HEK293 (cell line): ENCODE data around the gene GCFC2.

Experiments
- BCL11B ChIP-seq: fragments of 450-650 bp; formaldehyde crosslinking; IDR thresholded peaks from 2 replicates; pipeline ENCODE4 v1.5.1; 2016; ENCODE audit warnings: low read depth, missing biosample characterization, missing genetic modification characterization
- CTCF ChIP-seq: fragments of 450-650 bp; formaldehyde crosslinking; IDR thresholded peaks from 2 replicates; pipeline ENCODE4 v1.5.1; 2016; ENCODE audit warnings: missing biosample characterization, missing genetic modification characterization
- MYNN ChIP-seq: fragments of 450-650 bp; formaldehyde crosslinking; IDR thresholded peaks from 2 replicates; pipeline ENCODE4 v1.5.1; 2016; ENCODE audit warnings: missing biosample characterization, missing genetic modification characterization, borderline replicate concordance
- ZBTB8A ChIP-seq: fragments of 450-650 bp; formaldehyde crosslinking; IDR thresholded peaks from 2 replicates; pipeline ENCODE4 v1.5.1; 2016; ENCODE audit warnings: missing biosample characterization, missing genetic modification characterization
- ZNF174 ChIP-seq: fragments of 450-650 bp; formaldehyde crosslinking; IDR thresholded peaks from 2 replicates; pipeline ENCODE4 v1.5.0; 2017; ENCODE audit warnings: missing biosample characterization, mild to moderate bottlenecking, missing genetic modification characterization
- ZNF19 ChIP-seq: fragments of 450-650 bp; formaldehyde crosslinking; IDR thresholded peaks from 2 replicates; pipeline ENCODE4; 2016; ENCODE audit warnings: missing biosample characterization, missing genetic modification characterization, low read depth
- ZNF24 ChIP-seq: fragments of 450-650 bp; formaldehyde crosslinking; IDR thresholded peaks from 2 replicates; pipeline ENCODE4 v1.5.1; 2016; ENCODE audit warnings: missing biosample characterization, missing genetic modification characterization
- ZNF350 ChIP-seq: fragments of 450-650 bp; formaldehyde crosslinking; IDR thresholded peaks from 2 replicates; pipeline ENCODE4 v1.5.0; 2017; ENCODE audit warnings: missing biosample characterization, mild to moderate bottlenecking, missing genetic modification characterization
- ZNF585B ChIP-seq: fragments of 450-650 bp; formaldehyde crosslinking; IDR thresholded peaks from 2 replicates; pipeline ENCODE4 v1.5.1; 2016; ENCODE audit warnings: missing biosample characterization, missing genetic modification characterization
- ZNF621 ChIP-seq: fragments of 450-650 bp; formaldehyde crosslinking; IDR thresholded peaks from 2 replicates; pipeline ENCODE4 v1.5.1; 2017; ENCODE audit warnings: missing biosample characterization, missing genetic modification characterization
- ZNF624 ChIP-seq: fragments of 450-650 bp; formaldehyde crosslinking; IDR thresholded peaks from 2 replicates; pipeline ENCODE4 v1.5.1; 2017; ENCODE audit warnings: missing biosample characterization, missing genetic modification characterization
- ZNF707 ChIP-seq: fragments of 450-650 bp; formaldehyde crosslinking; IDR thresholded peaks from 2 replicates; pipeline ENCODE4 v1.5.1; 2016; ENCODE audit warnings: missing biosample characterization, missing genetic modification characterization
- TF ChIP-seq, protein P1 (sequence below): fragments of 450-650 bp; formaldehyde crosslinking; IDR thresholded peaks from 2 replicates; pipeline ENCODE4 v1.5.1; 2016; ENCODE audit warnings: missing biosample characterization, missing genetic modification characterization

DNA sequence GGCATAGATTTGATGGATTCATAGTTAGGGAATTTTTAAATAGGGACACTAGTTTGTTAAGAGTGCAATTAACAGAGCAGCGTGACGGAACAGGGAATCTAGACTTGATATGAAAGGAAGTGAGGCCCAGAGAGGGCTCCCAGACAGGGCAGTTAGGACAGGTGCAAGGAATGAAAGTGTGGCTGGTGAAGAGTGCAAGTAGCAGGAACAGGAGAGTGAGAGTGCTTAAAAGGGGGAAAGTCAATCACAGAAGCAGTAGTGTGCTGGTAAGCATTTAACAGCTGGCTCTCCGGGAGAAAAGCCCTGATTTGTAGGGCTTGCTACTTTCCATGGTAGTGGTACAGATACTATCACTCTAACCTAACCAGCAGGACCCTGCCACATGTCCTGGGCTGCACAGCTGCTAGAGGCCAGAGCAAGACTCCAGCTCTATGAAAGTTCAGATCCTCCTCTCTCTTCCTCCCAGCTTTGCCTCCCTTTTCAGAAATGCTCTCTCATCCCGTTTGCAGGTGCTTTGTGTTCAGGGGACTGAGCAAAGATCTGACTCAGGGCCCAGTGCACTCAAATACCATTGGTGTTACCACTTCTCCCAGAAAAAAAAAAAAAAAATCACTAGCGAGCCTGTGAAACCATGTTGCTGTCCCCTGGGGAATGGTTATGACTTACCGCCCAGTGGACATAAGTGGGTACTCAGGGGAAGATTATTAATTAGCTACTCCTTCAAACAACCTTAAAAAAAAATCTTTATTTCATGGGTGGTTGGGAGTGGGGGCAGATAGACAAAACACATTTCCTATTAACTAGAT is 18.1 kb upstream of the GCFC2 start:
- no peak for TF ChIP-seq ZNF19
- TF ChIP-seq, protein P1, sequence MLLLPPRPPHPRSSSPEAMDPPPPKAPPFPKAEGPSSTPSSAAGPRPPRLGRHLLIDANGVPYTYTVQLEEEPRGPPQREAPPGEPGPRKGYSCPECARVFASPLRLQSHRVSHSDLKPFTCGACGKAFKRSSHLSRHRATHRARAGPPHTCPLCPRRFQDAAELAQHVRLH: no peak
- no peak for TF ChIP-seq ZNF621 (tag by site-specific recombination)
- TF ChIP-seq ZNF624: no peak
- TF ChIP-seq CTCF (tag by site-specific recombination): no peak
- no peak for TF ChIP-seq ZNF585B (tag by site-specific recombination)
- no peak for TF ChIP-seq ZNF24 (tag by site-specific recombination)
- no peak for TF ChIP-seq BCL11B (tag by site-specific recombination)
- TF ChIP-seq ZBTB8A (tag by site-specific recombination): no peak
- TF ChIP-seq ZNF174 (tag by site-specific recombination): no peak
- TF ChIP-seq ZNF707 (tag by site-specific recombination): no peak
- TF ChIP-seq MYNN (tag by site-specific recombination): no peak
- TF ChIP-seq ZNF350 (tag by site-specific recombination): no peak
